RWPE1 (cell line): ENCODE data around the gene METTL1.

Experiments used
- CTCF ChIA-PET: fragments of 350-600 bp; sonication (Branson Sonifier 250); formaldehyde crosslinking; extraction: SDS; loops from one replicate; lab custom pipeline; 2021; lab: Yijun Ruan, JAX
- POLR2A ChIA-PET: fragments of 400-600 bp; formaldehyde crosslinking; extraction: SDS; loops from one replicate; lab custom pipeline; 2020; ENCODE audit warnings: antibody characterized with exemption; ENCODE audit not compliant: low non-redundant PET; lab: Yijun Ruan, JAX
- DNase-seq: peaks from one replicate; pipeline ENCODE4 v3.0.0; 2012; ENCODE audit warnings: low spot score
- H3K27ac ChIP-seq: fragments of 450-650 bp; 2 replicates; pipeline ENCODE4 v1.5.1; 2017
- TF ChIP-seq, protein P1 (sequence below): fragments of 450-650 bp; conservative IDR thresholded peaks from 2 replicates; pipeline ENCODE4 v1.5.1; 2017; ENCODE audit warnings: low read depth, mild to moderate bottlenecking

The METTL1 gene

DNA sequence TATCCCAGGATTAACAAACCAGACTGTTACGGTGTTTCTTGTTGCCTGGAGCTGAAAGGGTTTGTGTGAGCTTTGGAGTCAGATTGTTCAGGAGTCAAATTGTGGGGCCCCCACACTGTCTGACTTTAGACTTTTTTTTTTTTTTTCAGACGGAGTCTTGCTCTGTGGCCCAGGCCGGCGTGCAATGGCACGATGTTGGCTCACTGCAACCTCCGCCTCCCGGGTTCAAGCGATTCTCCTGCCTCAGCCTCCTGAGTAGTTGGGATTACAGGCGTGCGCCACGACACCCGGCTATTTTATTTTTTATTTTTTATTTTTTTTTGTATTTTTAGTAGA, 11.5 kb upstream of the METTL1 start:
- TF ChIP-seq, protein P1, sequence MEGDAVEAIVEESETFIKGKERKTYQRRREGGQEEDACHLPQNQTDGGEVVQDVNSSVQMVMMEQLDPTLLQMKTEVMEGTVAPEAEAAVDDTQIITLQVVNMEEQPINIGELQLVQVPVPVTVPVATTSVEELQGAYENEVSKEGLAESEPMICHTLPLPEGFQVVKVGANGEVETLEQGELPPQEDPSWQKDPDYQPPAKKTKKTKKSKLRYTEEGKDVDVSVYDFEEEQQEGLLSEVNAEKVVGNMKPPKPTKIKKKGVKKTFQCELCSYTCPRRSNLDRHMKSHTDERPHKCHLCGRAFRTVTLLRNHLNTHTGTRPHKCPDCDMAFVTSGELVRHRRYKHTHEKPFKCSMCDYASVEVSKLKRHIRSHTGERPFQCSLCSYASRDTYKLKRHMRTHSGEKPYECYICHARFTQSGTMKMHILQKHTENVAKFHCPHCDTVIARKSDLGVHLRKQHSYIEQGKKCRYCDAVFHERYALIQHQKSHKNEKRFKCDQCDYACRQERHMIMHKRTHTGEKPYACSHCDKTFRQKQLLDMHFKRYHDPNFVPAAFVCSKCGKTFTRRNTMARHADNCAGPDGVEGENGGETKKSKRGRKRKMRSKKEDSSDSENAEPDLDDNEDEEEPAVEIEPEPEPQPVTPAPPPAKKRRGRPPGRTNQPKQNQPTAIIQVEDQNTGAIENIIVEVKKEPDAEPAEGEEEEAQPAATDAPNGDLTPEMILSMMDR = no peak
- no peak overlapping the region; the same call in 1 of the 2 replicates for H3K27ac ChIP-seq
- ChIA-PET CTCF (interaction anchor here (1.1 to 1.2 kb wide), 3 partner anchors 10 to 35 kb away, joined by 3 to 9 read pairs (median 3); partner anchors contain the start of genes AVIL and CYP27B1), POLR2A (no interaction called here)
- no peak for DNase-seq

DNA sequence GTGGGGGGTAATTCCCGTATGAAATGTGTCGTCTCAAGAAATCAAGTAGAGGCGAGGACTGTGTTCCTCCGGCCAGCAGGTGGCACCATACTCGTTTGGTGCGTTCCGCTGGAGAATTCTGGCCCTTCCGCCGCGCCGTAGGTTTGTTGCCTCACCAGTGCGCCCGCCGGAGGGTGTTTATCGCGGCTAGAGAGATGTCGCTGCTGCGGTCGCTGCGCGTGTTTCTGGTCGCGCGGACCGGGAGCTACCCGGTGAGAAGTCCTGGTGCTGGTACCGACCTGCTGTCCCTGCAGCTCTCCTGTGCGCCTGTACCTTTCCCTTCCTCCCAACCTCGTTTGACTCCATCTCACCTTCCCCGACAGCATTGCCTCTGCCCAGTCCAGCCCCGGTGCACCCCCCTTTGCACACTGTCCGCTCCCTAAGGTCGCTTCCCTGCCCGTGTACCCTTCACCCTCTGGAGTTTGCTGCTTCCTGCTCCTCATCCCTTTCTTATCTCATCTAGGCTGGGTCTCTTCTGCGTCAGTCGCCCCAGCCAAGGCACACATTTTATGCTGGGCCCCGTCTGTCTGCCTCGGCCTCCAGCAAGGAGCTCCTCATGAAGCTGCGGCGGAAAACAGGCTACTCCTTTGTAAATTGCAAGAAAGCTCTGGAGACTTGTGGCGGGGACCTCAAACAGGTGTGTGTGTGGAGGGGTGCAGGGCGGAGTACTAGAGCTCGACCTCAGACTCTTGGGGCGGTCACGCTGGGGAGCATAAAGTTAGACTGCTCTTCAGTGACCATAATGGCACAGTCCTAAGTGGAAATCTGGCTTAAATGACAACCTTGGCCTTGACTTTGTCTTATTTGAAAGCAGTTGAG, 10.9 kb upstream of the METTL1 start, which contains the start of gene TSFM:
Gene TSFM, plus strand, starts transcription at position 180 of the 858 bp plus-strand sequence. Its CDS starts 15 bp downstream, at position 195.
- POLR2A ChIA-PET = interaction anchor here (0.6 kb wide), 1 partner anchor 63 kb away, joined by 4 read pairs; no protein-coding TSS in a partner anchor
- peak within 1 kb of the TSS; percentile 60 for H3K27ac ChIP-seq
- CTCF ChIA-PET = interaction anchor here (0.6 to 1.2 kb wide), 11 partner anchors 10 to 1692 kb away, joined by 3 to 9 read pairs (median 4); partner anchors contain the start of genes AVIL, CTDSP2 and CYP27B1
- TF ChIP-seq, protein P1 = peak; percentile 89
- DNase-seq = peak; percentile 69

DNA sequence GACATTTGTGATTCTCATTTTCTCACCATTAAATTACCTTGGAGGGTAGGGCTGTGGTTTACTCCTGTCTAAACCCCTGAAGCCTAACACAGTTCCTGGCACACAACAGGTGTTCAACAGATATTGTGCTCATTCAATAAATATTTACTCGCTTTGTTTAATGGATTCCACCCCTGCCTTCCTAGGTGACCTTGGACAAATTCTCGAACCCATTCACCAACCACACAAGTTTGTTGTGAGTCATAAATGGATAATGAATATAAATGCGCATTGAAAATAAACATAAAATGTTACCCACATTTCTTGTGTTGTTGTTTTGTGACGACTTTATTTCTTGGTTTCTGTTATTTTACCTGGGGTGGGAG, 10.3 kb upstream of the METTL1 start:
- TF ChIP-seq, protein P1 = no peak
- ChIA-PET POLR2A (interaction anchor here (0.6 kb wide), 1 partner anchor 63 kb away, joined by 4 read pairs; no protein-coding TSS in a partner anchor), CTCF (interaction anchor here (0.7 to 1.1 kb wide), 2 partner anchors 26 to 1692 kb away, joined by 4 to 6 read pairs; no protein-coding TSS in a partner anchor)
- DNase-seq = no peak
- H3K27ac ChIP-seq = peak overlapping the region; percentile 60; the same call in 1 of the 2 replicates

DNA sequence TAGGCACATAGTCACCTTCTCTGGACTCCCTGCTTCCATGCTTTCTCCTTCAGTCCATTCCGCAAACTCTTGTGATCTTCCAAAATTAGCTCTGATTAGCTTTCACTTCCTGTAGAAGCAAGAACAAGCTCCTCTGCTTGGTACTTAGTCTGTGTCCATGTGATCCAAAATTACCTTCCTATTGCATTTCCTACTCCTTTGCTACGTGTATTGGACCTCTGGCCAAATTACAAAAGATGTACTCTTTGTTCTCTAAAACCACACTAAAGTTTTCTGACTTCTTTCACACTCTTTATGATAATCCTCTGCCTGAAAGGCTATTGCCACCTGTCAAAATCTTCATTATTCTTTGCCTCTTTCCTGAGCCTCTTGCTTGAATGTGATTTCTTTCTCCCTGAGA, 9.9 kb upstream of the METTL1 start:
- ChIA-PET POLR2A (no interaction called here), CTCF (interaction anchor here (0.8 to 1.4 kb wide), 4 partner anchors 10 to 26 kb away, joined by 3 to 6 read pairs (median 4); partner anchors contain the start of genes EEF1AKMT3 and METTL1)
- no peak overlapping the region for H3K27ac ChIP-seq
- TF ChIP-seq, protein P1 = no peak
- DNase-seq = no peak

DNA sequence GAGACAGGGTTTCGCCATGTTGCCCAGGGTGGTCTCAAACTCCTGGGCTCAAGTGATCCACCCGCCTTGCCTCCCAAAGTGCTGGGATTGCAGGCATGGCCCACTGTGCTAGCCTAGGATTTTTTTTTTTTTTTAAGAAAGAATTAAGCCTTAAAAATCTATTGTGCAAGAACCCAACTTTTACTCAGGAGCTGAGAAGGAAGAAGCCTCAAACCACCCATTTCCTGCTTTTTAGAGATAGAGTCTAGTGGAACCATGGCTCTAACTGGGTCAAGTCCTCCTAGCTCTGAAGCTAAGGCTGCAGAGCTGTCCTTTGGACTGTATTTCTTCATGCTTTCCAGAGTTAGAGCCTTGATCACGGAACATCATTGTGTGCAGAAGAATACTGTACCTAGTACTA, 9.3 kb upstream of the METTL1 start:
- H3K27ac ChIP-seq = no peak overlapping the region
- TF ChIP-seq, protein P1 = no peak
- POLR2A ChIA-PET = no interaction called here
- no peak for DNase-seq
- CTCF ChIA-PET = interaction anchor here (0.8 to 1.4 kb wide), 4 partner anchors 9 to 25 kb away, joined by 3 to 6 read pairs (median 4); partner anchors contain the start of genes EEF1AKMT3 and METTL1

DNA sequence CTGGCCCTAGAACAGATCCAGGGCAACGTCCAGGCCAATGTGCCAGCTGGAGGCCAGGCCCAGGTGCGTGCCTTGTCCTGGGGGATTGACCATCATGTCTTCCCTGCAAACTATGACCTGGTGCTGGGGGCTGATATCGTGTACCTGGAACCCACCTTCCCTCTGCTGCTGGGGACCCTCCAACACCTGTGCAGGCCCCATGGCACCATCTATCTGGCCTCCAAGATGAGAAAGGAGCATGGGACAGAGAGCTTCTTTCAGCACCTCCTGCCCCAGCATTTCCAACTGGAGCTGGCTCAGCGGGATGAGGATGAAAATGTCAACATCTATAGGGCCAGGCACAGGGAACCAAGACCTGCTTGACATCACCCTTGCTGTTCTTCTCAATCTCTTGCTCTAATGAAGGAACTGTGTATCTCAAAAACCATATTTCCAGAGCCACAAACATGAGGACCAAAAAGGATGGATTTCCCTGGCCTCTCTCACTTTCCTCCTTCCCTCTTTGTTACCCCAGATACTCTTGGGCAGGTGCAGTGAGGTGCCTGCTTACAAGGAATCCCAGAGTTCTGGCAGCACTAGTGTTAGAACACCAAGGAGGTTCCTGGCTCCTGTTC, 8.5 kb upstream of the METTL1 start:
- CTCF ChIA-PET = interaction anchor here (1.4 kb wide), 1 partner anchor 20 kb away, joined by 3 read pairs; no protein-coding TSS in a partner anchor
- 0 out of 2 replicates have a peak overlapping the region, but pooled peaks have one; percentile 10 for H3K27ac ChIP-seq
- POLR2A ChIA-PET = interaction anchor here (0.6 kb wide), 1 partner anchor 8 kb away, joined by 5 read pairs; no protein-coding TSS in a partner anchor
- DNase-seq = no peak
- TF ChIP-seq, protein P1 = no peak
